SK-N-SH (cell line): ENCODE measurements around the gene TMEM95. TPM values are rescaled to one million over a fixed set of nuclear protein-coding genes. Genes with fewer than 3 reads are reported as not detected.
A peak's percentile ranks its signal among the peaks of the same experiment; 100 is the strongest.
"Not testable (repeated sequence)": the region's sequence is repeated elsewhere in the genome, so short reads cannot be mapped to it uniquely, and the experiment has no call there.

ENCODE experiments used
- CTCF ChIA-PET: fragments of 300-600, 350-600 bp; formaldehyde crosslinking; extraction: SDS; loops from one replicate; lab custom pipeline; 2021; lab: Yijun Ruan, JAX
- POLR2A ChIA-PET: fragments of 350-600 bp; sonication (Branson Sonifier 250); formaldehyde crosslinking; extraction: SDS; loops from one replicate; lab custom pipeline; 2020; ENCODE audit warnings: antibody characterized with exemption, inconsistent platforms; lab: Yijun Ruan, JAX
- DNase-seq: peaks from one replicate; pipeline ENCODE4 v3.0.0; 2012
- H2AFZ ChIP-seq: fragments of 200-600 bp; sonication (generic); 2 replicates; pipeline ENCODE4 v1.8.1; 2016; ENCODE audit warnings: antibody characterized with exemption, mild to moderate bottlenecking, low read depth
- H3F3A ChIP-seq: fragments of 200-600 bp; sonication (generic); replicated peaks from 2 replicates; pipeline ENCODE3; 2016; ENCODE audit warnings: antibody characterized with exemption, mild to moderate bottlenecking; ENCODE audit not compliant: insufficient read depth
- H3K27ac ChIP-seq, 2 experiments: fragments of 200-500 bp in 1 of 2; fragments of 200-600 bp in 1 of 2; sonication (Bioruptor generic) in 1 of 2; sonication (generic), shearing (Covaris generic) in 1 of 2; 2 replicates each; pipeline versions ENCODE4 v1.5.1 to v1.6.1; 2014 to 2016; ENCODE audit warnings: low read depth in 2 of 2, inconsistent platforms in 1 of 2, low read length in 1 of 2, mild to moderate bottlenecking in 1 of 2, mixed read lengths in 1 of 2
- H3K27me3 ChIP-seq: fragments of 200-600 bp; sonication (generic), shearing (Covaris generic); 2 replicates; pipeline ENCODE4 v1.6.1; 2016; ENCODE audit warnings: mixed run types; ENCODE audit not compliant: insufficient read depth
- H3K36me3 ChIP-seq, 2 experiments: fragments of 200-500 bp in 1 of 2; fragments of 200-600 bp in 1 of 2; sonication (Bioruptor generic) in 1 of 2; sonication (generic) in 1 of 2; replicated peaks in 1 of 2; 2 replicates each; pipeline versions ENCODE3 to v1.5.1; 2014 to 2016; ENCODE audit warnings: low read length in 1 of 2, mild to moderate bottlenecking in 1 of 2; ENCODE audit not compliant: insufficient read depth in 2 of 2, control insufficient read depth in 1 of 2
- H3K4me1 ChIP-seq, 2 experiments: fragments of 200-500 bp in 1 of 2; fragments of 200-600 bp in 1 of 2; sonication (Bioruptor generic) in 1 of 2; sonication (generic), shearing (Covaris generic) in 1 of 2; 2 replicates each; pipeline versions ENCODE4 v1.5.1 to v1.6.1; 2014 to 2016; ENCODE audit warnings: low read depth in 1 of 2, low read length in 1 of 2, mixed run types in 1 of 2; ENCODE audit not compliant: insufficient read depth in 2 of 2, control insufficient read depth in 1 of 2
- H3K4me2 ChIP-seq: fragments of 200-600 bp; sonication (generic), shearing (Covaris generic); 2 replicates; pipeline ENCODE4 v1.6.1; 2017; ENCODE audit warnings: mixed run types
- H3K4me3 ChIP-seq, 2 experiments: fragments of 200-500 bp in 1 of 2; fragments of 200-600 bp in 1 of 2; sonication (Bioruptor generic) in 1 of 2; sonication (generic), shearing (Covaris generic) in 1 of 2; 2 replicates each; pipeline versions ENCODE4 v1.5.1 to v1.8.1; 2014 to 2016; ENCODE audit warnings: low read depth in 2 of 2, inconsistent platforms in 1 of 2, low read length in 1 of 2, mild to moderate bottlenecking in 1 of 2, mixed read lengths in 1 of 2, moderate library complexity in 1 of 2
- H3K79me2 ChIP-seq: fragments of 200-600 bp; sonication (generic); 2 replicates; pipeline ENCODE4 v1.8.1; 2017; ENCODE audit warnings: mild to moderate bottlenecking; ENCODE audit not compliant: insufficient read depth
- H3K9ac ChIP-seq: fragments of 200-600 bp; sonication (generic); 2 replicates; pipeline ENCODE4 v1.6.1; 2017; ENCODE audit warnings: mixed run types
- H3K9me2 ChIP-seq: fragments of 200-600 bp; sonication (generic); 2 replicates; pipeline ENCODE4 v1.6.1; 2017; ENCODE audit warnings: mixed run types
- H3K9me3 ChIP-seq: fragments of 200-600 bp; sonication (generic); 2 replicates; pipeline ENCODE4 v1.6.1; 2017; ENCODE audit warnings: mixed run types, mild to moderate bottlenecking, moderate library complexity
- H4K20me1 ChIP-seq: fragments of 200-600 bp; sonication (generic); 2 replicates; pipeline ENCODE4 v1.6.1; 2017; ENCODE audit warnings: mild to moderate bottlenecking, mixed run types; ENCODE audit not compliant: insufficient read depth
- ELF1 ChIP-seq: IDR thresholded peaks from 2 replicates; pipeline ENCODE4 v1.4.0; 2012
- EZH2phosphoT487 ChIP-seq: fragments of 200-600 bp; sonication (generic); IDR thresholded peaks from 2 replicates; pipeline ENCODE4 v1.6.1; 2017; ENCODE audit warnings: low read depth, mixed run types, mild to moderate bottlenecking, antibody characterized with exemption, moderate library complexity, borderline replicate concordance
- FOXJ3 ChIP-seq: sonication (generic); formaldehyde crosslinking; IDR thresholded peaks from 2 replicates; pipeline ENCODE4 v1.5.1; 2020; ENCODE audit warnings: mild to moderate bottlenecking, missing genetic modification reagents
- GATA2 ChIP-seq: sonication (generic); formaldehyde crosslinking; IDR thresholded peaks from 2 replicates; pipeline ENCODE4 v1.5.0; 2020; ENCODE audit warnings: mild to moderate bottlenecking, missing genetic modification reagents
- RCOR1 ChIP-seq: fragments of 150-350 bp; IDR thresholded peaks from 2 replicates; pipeline ENCODE4 v1.6.1; 2017; ENCODE audit warnings: antibody characterized with exemption, low read length
- RFX5 ChIP-seq: IDR thresholded peaks from 2 replicates; pipeline ENCODE4 v1.6.1; 2012; ENCODE audit warnings: mild to moderate bottlenecking, improper control_type of control experiment, low read length
- TAF1 ChIP-seq: IDR thresholded peaks from 2 replicates; pipeline ENCODE4 v1.6.1; 2012; ENCODE audit warnings: low read depth, mild to moderate bottlenecking, low read length, moderate library complexity, borderline replicate concordance
- WGBS: methylation state at CpG from one replicate; pipeline ENCODE4 v1.1.6; 2017; ENCODE audit warnings: low lambda C conversion rate; 5-methylcytosine and 5-hydroxymethylcytosine counted together
- polyA plus RNA-seq, 3 experiments: library from polyadenylated mRNA; depleted of rRNA; stranded (reverse); fragments of >200 nt; gene quantifications; 2 replicates each; pipeline ENCODE4 v1.2.3, GENCODE V29; 2012
- TF ChIP-seq, protein P1 (sequence below): fragments of 150-350 bp; IDR thresholded peaks from 2 replicates; pipeline ENCODE4 v1.6.1; 2016; ENCODE audit warnings: mild to moderate bottlenecking, low read depth, low read length
- TF ChIP-seq, protein P2 (sequence below): IDR thresholded peaks from 2 replicates; pipeline ENCODE4 v1.4.0; 2012; ENCODE audit warnings: low read depth

TMEM95 gene
- polyA plus RNA-seq, 1 of the 3 experiments (the other 2 are of a cell fraction): not detected

DNA sequence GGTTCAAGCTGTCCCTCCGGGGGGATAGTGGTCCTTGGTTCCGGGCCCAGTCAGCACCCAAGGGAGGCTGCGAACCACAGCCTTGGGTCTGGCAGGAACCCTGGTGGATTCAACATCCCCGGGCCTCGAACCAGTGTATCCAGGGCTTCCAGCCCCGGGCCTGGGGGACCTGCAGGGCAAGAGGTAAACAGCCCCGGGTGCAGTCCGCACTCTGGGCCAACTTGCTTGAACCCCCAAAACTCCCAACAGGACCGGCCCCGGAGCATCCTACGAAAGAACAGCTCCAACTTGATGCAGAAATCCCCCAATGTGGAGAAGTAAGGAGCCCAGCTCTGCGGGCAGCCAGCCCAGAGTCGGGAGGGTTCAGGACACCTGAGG is 24.3 kb upstream of the TMEM95 start:
- Histone ChIP-seq H4K20me1 (no peaks in the 10 kb centered on the region), H3F3A (no peaks in the 10 kb centered on the region)
- TF ChIP-seq, protein P1, sequence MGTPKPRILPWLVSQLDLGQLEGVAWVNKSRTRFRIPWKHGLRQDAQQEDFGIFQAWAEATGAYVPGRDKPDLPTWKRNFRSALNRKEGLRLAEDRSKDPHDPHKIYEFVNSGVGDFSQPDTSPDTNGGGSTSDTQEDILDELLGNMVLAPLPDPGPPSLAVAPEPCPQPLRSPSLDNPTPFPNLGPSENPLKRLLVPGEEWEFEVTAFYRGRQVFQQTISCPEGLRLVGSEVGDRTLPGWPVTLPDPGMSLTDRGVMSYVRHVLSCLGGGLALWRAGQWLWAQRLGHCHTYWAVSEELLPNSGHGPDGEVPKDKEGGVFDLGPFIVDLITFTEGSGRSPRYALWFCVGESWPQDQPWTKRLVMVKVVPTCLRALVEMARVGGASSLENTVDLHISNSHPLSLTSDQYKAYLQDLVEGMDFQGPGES: no peak
- no peak for TF ChIP-seq GATA2 (CRISPR knock-in tag)
- no peak for TF ChIP-seq FOXJ3 (CRISPR knock-in tag)
- no peak for TF ChIP-seq RFX5
- no peak for TF ChIP-seq EZH2phosphoT487
- TF ChIP-seq RCOR1: no peak
- no peak for TF ChIP-seq TAF1
- TF ChIP-seq, all 33 proteins: peak for 0
- peak overlapping the region; percentile 79 to 92; a peak in 3 of 4 replicates for H3K27ac ChIP-seq
- peaks cover 17% of the 10 kb centered on the region; the same call in 1 of the 2 replicates for H3K79me2 ChIP-seq
- WGBS: 37% methylated on average over 8 of the region's 13 CpGs
- H3K9ac ChIP-seq: peak overlapping the region; percentile 65
- H3K9me3 ChIP-seq: no peaks in the 10 kb centered on the region
- no peaks in the 10 kb centered on the region; the same call in 1 of the 2 replicates for H3K27me3 ChIP-seq
- peak overlapping the region; percentile 69 to 93 for H3K4me3 ChIP-seq
- DNase-seq: no peak
- no peaks in the 10 kb centered on the region for H3K9me2 ChIP-seq
- ChIA-PET POLR2A (interaction anchor here (0.6 to 2.1 kb wide), 2 partner anchors 10 to 14 kb away, joined by 3 to 8 read pairs; no protein-coding TSS in a partner anchor), CTCF (interaction anchor here (0.6 to 2.3 kb wide), 4 partner anchors 8 to 22 kb away, joined by 3 to 8 read pairs (median 4); partner anchors contain the start of gene KCTD11)
- peak overlapping the region; percentile 75 for H2AFZ ChIP-seq
- H3K4me2 ChIP-seq: peak overlapping the region; percentile 86
- peaks cover 0 to 11% of the 10 kb centered on the region in 2 experiments for H3K36me3 ChIP-seq
- H3K4me1 ChIP-seq: peaks cover 3 to 13% of the 10 kb centered on the region in 2 experiments; a peak in 2 of 4 replicates

DNA sequence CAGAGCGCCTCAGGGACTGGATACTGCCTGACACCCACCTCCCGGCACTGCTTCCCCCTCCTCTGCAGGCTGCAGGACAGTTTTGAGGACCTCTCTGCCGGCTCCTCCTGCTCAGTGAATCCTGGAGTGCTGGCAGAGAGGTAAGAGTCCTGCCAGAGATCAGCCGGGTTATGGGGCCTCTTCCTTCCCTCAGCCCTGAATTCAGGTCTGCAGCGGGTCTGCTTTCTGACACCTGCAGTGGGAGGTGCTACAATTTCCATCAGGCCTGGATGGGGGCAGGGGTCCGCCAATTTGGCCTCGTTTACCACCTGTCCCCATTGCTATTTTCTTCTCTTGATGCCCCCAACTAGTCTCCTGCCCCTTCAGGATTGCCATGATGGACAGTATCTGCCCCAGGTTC is 22.8 kb upstream of the TMEM95 start:
- H4K20me1 ChIP-seq: no peaks in the 10 kb centered on the region
- no peak for DNase-seq
- no peaks in the 10 kb centered on the region for H3F3A ChIP-seq
- H3K36me3 ChIP-seq: no peaks in the 10 kb centered on the region
- no peak overlapping the region for H3K4me3 ChIP-seq
- H3K27ac ChIP-seq: no peak overlapping the region
- H3K9me3 ChIP-seq: no peaks in the 10 kb centered on the region
- no peak overlapping the region for H2AFZ ChIP-seq
- POLR2A ChIA-PET: no interaction called here
- no peak overlapping the region for H3K4me2 ChIP-seq
- peaks cover 2% of the 10 kb centered on the region; the same call in 1 of the 2 replicates for H3K27me3 ChIP-seq
- no peak overlapping the region for H3K9ac ChIP-seq
- CTCF ChIA-PET: no interaction called here
- TF ChIP-seq ELF1 (no peak), TAF1 (no peak), RFX5 (no peak)
- TF ChIP-seq, protein P2, sequence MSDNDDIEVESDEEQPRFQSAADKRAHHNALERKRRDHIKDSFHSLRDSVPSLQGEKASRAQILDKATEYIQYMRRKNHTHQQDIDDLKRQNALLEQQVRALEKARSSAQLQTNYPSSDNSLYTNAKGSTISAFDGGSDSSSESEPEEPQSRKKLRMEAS: no peak
- 51% methylated on average over 2 of the region's 7 CpGs for WGBS
- peaks cover 17% of the 10 kb centered on the region; the same call in 1 of the 2 replicates for H3K79me2 ChIP-seq
- H3K9me2 ChIP-seq: no peaks in the 10 kb centered on the region
- peaks cover 3 to 13% of the 10 kb centered on the region in 2 experiments; a peak in 2 of 4 replicates for H3K4me1 ChIP-seq

DNA sequence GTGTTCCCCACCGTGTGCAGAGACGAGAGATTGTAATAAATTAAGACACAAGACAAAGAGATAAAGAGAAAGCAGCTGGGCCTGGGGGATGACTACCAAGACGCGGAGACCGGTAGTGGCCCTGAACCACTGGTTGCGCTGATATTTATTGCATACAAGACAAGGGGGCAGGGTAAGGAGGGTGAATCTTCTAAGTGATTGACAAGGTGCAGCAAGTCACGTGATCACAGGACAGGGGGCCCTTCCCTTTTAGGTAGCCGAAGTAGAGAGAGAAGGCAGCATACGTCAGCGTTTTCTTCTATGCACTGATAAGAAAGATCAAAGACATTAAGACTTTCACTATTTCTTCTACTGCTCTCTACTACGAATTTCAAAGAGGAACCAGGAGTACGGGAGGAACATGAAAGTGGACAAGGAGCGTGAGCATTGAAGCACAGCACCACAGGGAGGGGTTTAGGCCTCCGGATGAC is 22.3 kb upstream of the TMEM95 start:
- peaks cover 13% of the 10 kb centered on the region; the same call in 1 of the 2 replicates for H3K79me2 ChIP-seq
- H3K36me3 ChIP-seq, H3K9ac ChIP-seq, H3F3A ChIP-seq, H4K20me1 ChIP-seq, H3K27me3 ChIP-seq, DNase-seq, H3K9me2 ChIP-seq, H3K9me3 ChIP-seq, H3K4me3 ChIP-seq, POLR2A ChIA-PET, CTCF ChIA-PET, H3K4me2 ChIP-seq, H2AFZ ChIP-seq, H3K27ac ChIP-seq: not testable (repeated sequence)
- peaks cover 3 to 10% of the 10 kb centered on the region in 2 experiments; a peak in 2 of 4 replicates for H3K4me1 ChIP-seq
- 77% methylated on average over 14 of the region's 14 CpGs for WGBS
